HG03064 (cell line): ENCODE data around the gene GBP3.
"Not testable (repeated sequence)": the region's sequence is repeated elsewhere in the genome, so short reads cannot be mapped to it uniquely, and the experiment has no call there.

Source experiments
- ATAC-seq: cut with Tn5 transposase; IDR thresholded peaks from one replicate; pipeline ENCODE4 v1.9.1; 2021; ENCODE audit warnings: low read depth; ENCODE audit not compliant: unreplicated experiment

GBP3 gene

DNA sequence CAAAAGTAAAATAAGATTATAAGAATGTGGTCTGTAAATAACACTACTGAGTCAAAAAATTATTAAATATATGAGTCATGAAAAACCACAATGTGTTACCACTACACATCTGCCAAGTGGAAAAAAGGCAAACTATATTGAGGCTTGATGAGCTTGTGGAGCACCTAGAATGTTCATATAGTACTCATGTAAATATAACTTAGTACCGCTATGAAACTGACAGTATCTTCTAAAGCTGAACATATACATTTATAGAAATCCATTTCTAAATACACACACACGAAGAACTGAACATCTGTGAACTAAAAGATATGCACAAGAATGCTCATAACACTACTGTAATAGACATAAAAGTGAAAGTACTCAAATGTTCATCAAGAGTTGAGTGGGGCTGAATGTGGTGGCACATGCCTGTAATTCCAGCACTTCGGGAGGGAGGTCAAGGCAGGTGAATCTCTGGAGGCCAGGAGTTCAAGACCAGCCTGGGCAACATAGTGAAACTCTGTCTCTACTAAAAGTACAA, 18.5 kb upstream of the GBP3 start:
- peak; percentile 96 for ATAC-seq

- ATAC-seq: no peak
These were observed 17.6 kb upstream of the GBP3 start for GRCh38 chr1:89040315-89040626.

DNA sequence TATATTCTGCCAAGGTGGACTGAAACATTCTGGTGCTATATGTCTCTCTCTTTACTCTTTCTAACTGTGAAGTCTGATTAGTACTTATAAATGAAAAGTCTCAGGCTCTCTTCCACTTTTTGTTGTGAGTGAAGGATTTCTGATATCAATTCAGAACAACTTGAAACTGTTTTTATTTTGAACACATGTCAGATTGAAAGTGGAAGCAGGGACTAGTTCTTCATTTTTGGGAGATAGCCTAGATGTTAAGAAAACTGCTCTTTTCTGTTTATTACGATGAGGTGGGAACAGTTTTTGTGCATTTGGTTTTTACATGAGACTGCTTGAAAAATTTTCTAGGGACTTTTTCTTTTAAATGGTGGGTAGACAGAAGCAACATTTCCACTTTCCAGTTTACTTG, 14.5 kb upstream of the GBP3 start:
- no peak for ATAC-seq

- no peak for ATAC-seq
These were observed 12.4 kb upstream of the GBP3 start for GRCh38 chr1:89035080-89035479.

DNA sequence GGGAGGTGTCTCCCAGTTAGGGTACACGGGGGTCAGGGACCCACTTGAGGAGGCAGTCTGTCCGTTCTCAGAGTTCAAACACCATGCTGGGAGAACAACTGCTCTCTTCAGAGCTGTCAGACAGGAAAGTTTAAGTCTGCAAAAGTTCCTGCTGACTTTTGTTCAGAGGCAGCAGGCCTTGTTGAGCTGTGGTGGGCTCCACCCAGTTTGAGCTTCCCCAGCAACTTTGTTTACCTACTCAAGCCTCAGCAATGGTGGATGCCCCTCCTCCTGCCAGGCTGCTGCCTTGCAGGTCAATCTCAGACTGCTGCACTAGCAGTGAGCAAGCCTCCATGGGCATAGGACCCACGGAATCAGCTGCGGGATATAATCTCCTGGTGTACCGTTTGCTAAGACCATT, 11.3 kb upstream of the GBP3 start:
- ATAC-seq: not testable (repeated sequence)

GRCh38 chr1:89029051-89029450, 6.4 kb upstream of the GBP3 start:
- ATAC-seq: not testable (repeated sequence)

- no peak for ATAC-seq
These were observed 3.3 kb upstream of the GBP3 start for GRCh38 chr1:89025928-89026327.

DNA sequence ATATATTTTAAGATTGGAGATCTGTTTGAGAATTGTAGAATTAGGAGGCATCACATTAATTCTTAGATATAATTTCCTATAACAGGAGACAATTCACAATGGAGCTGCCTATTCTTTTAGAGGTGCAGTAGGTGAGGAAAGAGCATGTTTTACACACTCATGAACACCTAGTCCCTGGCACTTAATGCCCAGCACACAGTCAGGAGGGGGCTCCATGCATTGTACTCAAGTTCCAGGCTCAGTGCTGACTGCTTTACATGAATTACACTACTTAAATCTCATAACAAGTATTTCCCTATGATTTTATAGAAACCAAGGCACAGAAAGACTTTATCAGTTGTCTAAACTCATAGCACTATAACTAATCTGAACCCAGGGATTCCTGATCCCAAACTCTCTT, 360 bp upstream of the GBP3 start:
- ATAC-seq: no peak

- ATAC-seq: not testable (repeated sequence)
These were observed 4.3 kb downstream of the GBP3 start for GRCh38 chr1:89018318-89018717.

DNA sequence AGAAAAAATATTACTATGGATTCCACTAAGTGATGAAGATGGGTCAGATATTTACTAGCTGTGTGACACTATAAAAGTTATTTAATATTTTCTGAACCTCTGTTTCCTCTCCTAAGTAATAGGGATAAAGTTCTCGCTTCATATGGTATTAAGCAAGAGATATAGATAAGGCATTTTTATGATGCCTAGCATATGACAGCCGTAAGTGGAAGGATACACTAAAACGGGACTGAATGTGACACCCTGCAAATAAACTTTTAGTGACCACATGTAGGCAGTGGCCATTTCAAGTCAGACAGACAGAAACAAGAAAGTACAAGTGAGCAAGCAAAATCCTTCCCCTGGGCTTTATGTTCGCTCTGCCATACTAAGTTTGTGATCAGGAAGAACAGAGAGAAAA, 14.2 kb downstream of the GBP3 start:
- no peak for ATAC-seq

DNA sequence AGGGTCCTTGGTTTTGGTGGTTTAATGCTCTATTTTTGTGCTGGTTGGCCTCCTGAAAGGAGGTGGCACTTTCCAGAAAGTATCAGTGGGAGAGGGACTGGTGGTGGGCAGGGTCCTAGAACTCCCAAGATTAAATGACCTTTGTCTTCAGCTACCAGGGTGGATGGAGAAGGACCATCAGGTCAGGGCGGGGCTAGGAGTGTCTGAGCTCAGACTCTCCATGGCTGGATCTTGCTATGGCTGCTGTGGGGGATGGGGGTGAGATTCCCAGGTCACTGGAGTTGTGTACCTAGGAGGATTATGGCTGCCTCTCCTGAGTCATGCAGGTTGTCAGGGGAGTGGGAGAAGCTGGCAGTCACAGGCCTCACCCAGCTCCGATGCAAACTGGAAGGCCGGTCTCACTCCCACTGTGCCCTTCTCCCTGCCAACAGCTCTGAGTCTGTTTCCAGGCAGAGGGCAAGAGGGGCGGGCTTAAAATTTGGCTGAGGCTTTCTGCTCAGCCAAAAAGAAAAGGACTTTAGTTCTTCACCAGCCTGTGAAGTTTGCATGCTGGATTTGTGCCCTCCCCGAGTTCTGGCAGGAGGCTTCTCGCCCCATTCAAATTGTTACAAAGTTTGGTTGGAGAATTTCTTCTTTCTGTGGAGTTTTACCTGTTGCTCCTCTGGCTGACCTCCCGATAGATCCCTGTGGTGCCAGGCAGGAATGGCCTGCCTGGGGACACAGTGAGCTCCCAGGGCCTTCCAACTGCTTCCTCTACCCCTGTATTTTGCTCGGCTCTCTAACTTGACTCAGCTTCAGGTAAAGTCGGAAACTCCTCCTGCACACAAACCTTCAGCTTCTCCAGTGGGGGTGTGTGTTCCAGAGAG, 17.1 kb downstream of the GBP3 start:
- no peak for ATAC-seq

GRCh38 chr1:89002176-89002575, 20.5 kb downstream of the GBP3 start:
- ATAC-seq: not testable (repeated sequence)

DNA sequence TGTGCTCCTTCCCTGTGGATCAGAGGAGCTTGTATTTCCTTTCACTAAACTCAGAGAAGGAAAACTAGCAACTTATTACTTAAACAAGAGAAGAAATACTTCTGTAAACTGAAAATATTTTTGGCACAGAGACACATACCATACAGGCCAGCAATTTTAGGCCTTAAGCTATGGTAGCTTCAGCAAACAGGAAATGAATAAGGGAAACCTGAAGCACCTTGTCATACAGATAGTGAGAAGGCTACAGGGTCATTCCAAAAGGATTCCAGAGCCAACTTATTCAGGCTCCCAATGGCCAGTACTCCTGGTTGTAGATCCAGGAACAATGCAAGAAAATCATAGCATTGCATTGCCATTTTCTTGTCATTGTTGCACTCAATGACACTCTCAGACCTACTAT, 21.2 kb downstream of the GBP3 start:
- ATAC-seq: no peak

- ATAC-seq: peak; percentile 84
These were observed 23.9 kb downstream of the GBP3 start for GRCh38 chr1:88998716-88999115.

- ATAC-seq: no peak
These were observed 32.2 kb downstream of the GBP3 start for GRCh38 chr1:88990426-88990825.

- ATAC-seq: no peak
These were observed 37.0 kb downstream of the GBP3 start for GRCh38 chr1:88985692-88986091.

- no peak for ATAC-seq
These were observed 37.6 kb downstream of the GBP3 start for GRCh38 chr1:88985032-88985431.

DNA sequence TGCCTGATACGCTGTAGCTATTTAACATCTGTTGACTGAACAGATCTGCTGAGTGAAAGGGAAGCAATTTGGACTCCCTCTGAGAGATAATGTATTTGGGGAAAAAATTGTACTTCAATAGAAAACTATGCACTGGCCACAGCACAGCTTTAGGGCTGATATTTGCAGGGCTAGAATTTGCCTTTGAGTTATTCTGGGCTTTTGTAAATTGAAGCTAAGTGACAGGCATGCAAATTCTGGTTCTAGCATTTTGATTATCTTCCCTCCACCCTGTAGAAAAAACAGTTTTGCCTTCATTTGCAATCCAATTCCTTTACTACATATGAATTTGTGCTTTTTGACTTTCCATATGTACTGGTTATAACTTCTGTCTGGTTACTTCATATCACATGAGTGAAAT, 38.1 kb downstream of the GBP3 start:
- ATAC-seq: no peak

GRCh38 chr1:88983791-88984559, 38.7 kb downstream of the GBP3 start:
- ATAC-seq: no peak

GRCh38 chr1:88982055-88982454, 40.6 kb downstream of the GBP3 start:
- no peak for ATAC-seq

GRCh38 chr1:88981506-88981905, 41.2 kb downstream of the GBP3 start:
- not testable (repeated sequence) for ATAC-seq

DNA sequence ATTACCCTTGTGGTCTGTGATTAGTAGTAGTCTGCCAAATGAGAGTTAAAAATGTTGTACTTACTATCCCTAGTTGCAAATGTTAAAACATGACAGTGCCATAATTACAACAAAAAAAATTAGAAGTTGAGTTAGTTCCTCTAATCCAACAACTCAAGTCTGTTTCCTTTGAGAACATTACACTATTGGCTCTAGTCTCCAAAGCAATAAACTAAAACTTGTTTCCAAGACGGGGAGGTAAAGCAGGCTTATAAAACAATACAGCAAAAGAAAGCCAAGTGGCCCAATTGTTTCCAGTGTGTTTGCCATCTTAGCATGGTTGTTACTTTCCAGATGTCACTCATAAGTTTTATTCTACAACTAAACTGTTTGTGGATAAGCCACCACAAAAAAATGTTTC, 41.8 kb downstream of the GBP3 start:
- no peak for ATAC-seq
